GM12801 (cell line): ENCODE measurements around the gene LUZP2.

ENCODE experiments used
- CTCF ChIP-seq: IDR thresholded peaks from one replicate; pipeline ENCODE4 v1.5.1; 2011; ENCODE audit warnings: control low read depth; ENCODE audit not compliant: insufficient read length; ENCODE audit errors: extremely low read depth

The LUZP2 gene

GRCh38 chr11:24628224-24628776 lies 131.4 kb downstream of the LUZP2 start:
- no peak for TF ChIP-seq CTCF

GRCh38 chr11:24634606-24635160 lies 137.8 kb downstream of the LUZP2 start:
- TF ChIP-seq CTCF: no peak

DNA sequence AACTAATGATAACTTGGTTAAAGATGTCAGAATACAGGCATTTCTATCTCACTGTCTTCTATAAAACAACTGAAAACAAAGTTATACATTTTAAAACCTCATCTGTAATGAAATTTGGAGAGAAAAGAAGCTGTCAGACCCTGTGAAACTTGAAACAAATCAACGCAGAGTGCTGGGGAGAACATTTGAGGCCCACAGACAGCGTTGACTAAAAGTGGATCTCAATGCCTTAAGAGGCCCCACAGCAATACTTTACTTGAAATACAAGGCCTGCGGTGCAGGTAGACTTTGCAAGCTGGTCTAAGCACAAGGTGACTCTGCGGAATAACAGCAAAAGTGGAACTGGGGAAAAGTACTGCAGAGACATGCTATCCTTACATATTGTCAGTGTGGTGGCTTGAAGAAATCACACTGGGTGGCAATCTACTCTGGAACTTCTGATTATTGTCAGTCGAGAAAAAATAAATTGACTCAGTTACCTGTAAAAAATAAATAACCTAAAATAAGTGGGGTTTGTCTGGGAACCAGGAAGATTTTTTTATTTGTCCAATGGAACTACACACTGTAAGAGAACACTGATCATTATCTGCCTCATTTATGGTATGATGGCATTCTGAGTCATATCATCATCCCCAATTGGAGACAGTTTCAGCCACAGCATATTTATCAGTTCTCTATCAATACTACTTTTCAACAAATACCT lies 138.9 kb downstream of the LUZP2 start:
- no peak for TF ChIP-seq CTCF

- TF ChIP-seq CTCF: no peak
Measured at GRCh38 chr11:24636291-24636629, 139.4 kb downstream of the LUZP2 start.

- no peak for TF ChIP-seq CTCF
Measured at GRCh38 chr11:24637520-24637919, 140.7 kb downstream of the LUZP2 start.

DNA sequence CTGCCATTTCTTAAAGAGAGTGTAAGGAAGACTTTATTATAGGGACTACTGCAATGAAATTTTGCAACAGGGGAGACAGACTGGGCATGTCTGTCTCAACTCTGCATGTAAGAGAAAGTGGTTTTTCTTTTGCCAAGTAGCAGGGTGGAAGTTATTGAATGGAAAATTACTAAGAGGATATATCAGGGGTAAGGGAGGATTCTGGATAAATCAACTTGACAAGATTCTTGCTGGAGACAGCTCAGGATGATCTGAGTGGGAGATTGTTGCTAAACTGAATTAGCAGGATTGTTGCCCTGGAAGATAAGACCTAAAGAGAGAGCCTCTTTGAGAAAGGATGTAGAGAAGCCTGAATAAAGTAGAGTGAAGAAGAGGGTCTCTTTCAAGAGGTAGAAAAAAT lies 145.8 kb downstream of the LUZP2 start:
- TF ChIP-seq CTCF: no peak

DNA sequence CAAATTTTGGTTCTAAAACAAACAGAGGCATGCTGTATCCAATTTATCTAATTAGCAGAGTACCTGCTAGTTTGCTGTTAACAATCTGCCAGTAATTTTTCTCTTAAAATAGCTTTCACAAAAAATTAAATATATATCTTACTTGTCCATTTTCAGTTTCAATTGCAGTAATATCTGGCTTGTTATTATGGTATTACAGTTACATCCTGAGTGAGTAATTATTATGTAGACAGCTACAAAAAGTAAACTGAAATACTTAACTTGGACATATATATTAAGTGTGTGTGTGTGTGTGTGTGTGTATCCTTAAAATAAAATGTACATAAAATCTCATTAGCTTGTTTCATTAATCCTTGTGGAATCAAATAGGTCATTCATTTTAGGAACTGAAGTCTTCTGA lies 148.7 kb downstream of the LUZP2 start:
- no peak for TF ChIP-seq CTCF
